Right renal cortex interstitium (tissue), 3 donors: Measurements from ENCODE around the gene MTCL1. TPM values are rescaled to one million over a fixed set of nuclear protein-coding genes. Genes with fewer than 3 reads are reported as not detected.

Experiments used
- DNase-seq, 3 donors: peaks; one replicate each; pipeline ENCODE4 v3.0.0-alpha.2; 2013; ENCODE audit warnings: low read depth in 3 of 3, low spot score in 2 of 3
- polyA plus RNA-seq, 3 donors: library from polyadenylated mRNA; unstranded; fragments of 120-200 nt; gene quantifications; one replicate each; pipeline ENCODE4 v1.2.1, GENCODE V29; 2013; ENCODE audit not compliant: insufficient read length in 3 of 3

Gene MTCL1
- polyA plus RNA-seq, 3 donors: 16.4 to 18.9 (median 18.9) TPM

DNA sequence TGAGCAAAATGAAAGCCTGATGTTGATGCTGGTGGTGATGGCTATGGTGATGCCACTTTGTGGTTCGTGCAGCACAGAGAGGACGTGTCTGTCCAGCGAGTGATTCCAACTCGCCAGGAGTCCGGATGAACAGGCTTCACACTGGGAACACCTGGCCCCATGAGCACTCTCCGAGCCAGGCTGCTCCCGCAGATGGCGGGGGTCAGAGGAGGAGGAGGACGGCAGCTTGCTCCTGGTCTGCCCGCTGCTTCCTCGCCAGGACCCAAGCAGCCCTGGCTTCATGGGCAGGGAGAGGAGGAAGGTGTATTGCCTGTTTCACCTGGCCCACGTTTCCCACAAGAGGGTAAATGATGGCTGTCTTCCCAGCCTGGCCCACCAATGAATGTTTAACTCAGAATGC lies 121.6 kb downstream of the MTCL1 start:
- DNase-seq: no peak

GRCh38 chr18:8828300-8828699 lies 122.9 kb downstream of the MTCL1 start:
- DNase-seq: no peak

DNA sequence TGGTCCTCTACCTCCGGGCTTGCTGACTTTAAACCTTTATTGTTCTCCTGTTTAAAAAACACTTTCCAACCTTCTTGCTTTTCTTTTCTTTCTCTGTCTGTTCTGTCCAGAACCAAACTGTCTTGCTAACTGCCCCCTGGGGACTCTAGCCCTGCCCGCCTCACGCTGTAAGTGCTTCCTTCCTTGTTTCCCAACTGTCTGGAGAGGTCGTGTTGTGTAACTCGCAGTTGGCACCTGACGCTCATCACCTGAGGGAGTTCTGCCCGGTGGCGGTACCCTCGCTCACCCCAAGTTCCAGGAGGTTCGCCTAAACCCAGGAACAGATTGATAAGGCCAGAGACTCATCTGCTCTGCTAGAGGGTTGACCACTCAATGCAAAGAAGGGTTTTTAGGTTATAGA lies 123.4 kb downstream of the MTCL1 start:
- DNase-seq: no peak

DNA sequence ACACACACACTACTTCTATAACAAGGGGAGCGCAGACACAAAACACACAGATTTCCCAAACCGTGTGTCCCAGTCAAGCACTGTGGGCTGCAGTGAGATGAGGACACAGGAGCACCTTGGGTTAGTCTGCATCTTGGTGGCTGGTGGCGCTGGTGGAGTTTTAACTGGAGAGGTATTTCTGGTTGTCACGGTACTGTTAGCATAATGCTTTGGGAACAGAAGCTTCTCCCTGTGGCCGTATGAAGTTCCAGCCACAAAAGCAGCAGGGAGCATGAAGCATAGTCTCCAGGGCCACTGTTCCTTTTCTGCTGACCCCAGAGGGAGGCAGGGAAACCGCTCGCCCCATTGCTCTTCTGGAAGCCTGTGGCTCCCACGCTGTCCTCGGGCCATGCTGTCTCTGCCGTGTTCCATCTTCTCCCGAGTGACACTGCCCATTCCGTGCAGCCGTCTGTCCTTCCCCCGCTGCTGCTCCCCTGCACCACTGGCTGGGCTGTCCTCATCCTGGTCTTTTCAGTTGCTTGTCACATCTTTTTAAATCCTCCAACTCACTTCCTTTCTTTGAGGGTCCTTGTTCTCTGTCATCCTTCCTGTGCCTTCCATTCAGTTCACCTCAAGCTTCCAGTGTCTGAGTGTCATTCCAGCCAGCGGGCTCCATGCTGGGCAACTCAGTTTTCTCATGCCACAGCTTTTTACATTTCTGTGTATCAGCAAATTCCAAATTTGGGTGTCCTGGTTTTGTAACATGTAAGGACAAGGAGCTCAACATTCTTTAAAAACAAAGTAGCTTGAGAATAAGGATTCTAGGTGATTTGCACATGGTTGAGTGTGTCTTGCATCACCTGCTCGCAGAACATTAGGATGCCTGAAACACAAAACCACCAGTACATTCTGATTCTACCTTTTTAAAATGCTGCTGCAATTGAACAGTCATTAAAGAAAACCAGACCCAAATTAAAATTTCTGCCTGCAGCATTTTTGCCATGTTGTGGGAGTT lies 125.0 kb downstream of the MTCL1 start:
- DNase-seq: no peak

GRCh38 chr18:8831112-8831511 lies 125.8 kb downstream of the MTCL1 start:
- DNase-seq: no peak

DNA sequence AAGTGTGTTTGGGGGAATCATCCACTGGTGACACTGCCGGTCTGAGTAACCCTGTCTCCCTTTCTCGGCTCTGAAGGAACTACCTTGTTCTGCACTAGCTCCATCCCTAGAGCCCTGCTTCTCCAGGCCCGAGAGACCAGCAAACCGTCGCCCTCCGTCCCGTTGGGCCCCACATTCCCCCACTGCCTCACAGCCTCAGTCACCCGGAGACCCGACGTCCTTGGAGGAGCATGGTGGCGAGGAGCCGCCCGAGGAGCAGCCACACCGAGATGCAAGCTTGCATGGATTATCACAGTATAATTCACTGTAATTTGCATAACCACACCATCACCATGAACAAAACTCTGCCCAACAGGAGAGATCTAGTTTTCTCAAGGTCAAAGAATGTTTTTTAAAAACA lies 126.2 kb downstream of the MTCL1 start:
- DNase-seq: no peak

- DNase-seq: no peak
Measured at GRCh38 chr18:8833480-8833879, 128.1 kb downstream of the MTCL1 start.

- no peak for DNase-seq
Measured at GRCh38 chr18:8834881-8835280, 129.5 kb downstream of the MTCL1 start.

DNA sequence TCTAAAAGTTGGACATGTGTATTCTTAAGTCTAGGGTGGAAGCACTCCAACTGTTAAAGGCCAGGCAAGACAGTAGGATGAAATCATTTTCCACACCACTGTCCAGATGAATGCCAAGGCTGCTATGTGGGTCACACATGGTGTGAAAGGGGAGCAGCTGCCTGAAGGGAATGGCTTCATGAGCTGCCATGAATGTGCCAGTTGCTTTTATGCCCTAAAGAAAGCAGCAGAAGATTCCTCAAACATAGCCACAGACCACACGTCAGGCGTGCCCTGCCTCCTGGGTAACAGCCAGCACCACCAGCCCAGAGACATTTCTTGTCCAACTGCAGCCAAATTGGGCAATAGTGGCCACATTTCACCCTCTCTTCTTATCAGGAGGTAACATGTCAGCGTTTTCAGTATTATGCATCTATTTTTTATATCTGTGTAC lies 130.2 kb downstream of the MTCL1 start:
- DNase-seq: no peak

DNA sequence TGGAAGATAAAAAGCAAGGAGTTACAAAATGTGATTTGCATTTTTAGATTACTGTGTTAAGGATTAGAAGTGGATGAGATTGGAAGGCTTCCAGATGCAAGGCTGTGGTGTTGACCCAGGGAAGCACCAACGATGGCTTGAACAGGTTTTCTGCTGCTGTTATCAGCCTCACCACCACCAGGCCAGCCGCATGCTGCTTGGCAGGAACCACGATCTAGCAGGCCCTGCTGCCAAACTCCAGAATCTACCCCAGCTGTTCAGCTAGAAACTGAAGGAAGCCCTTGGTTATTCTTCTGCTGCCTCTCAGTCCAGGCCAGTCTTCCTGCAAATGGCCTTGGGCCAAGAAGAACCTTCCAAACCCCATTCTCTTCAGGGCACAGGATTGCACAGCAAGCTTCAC lies 133.9 kb downstream of the MTCL1 start:
- DNase-seq: no peak

DNA sequence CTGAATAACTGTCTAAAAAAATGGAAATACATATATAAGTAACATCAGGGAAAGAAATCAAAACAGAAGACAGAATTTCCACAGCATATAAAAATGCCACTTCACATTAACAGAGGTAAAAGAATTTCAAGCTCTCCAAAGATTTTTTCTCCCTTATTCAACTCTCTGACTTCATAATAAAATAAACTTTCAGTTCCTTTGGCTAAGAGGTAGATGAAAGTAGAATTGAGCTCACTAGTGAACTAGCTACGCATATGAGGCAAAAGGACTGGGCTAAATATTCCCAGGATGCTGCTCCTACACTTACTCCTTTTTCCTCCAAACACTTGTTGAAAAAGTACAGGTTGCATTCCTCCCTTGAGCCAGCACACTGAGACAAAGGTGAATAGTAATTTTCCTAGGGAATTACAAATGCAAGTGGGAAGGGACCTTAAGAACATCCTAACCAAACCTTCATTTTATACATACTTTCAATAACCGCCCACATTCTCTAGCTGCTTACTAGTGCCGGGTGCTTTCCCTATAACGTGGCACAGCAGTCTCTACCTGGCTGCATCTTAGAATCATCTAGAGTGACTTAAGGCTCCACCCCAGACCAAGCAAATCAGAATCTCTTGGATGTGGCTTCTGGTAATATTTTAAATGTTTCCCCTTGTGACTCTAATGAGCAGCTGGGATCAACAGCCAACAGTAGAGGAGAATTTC lies 136.6 kb downstream of the MTCL1 start:
- no peak for DNase-seq

- no peak for DNase-seq
Measured at GRCh38 chr18:8842506-8842905, 137.2 kb downstream of the MTCL1 start.

GRCh38 chr18:8843005-8843404 lies 137.6 kb downstream of the MTCL1 start:
- DNase-seq: no peak

DNA sequence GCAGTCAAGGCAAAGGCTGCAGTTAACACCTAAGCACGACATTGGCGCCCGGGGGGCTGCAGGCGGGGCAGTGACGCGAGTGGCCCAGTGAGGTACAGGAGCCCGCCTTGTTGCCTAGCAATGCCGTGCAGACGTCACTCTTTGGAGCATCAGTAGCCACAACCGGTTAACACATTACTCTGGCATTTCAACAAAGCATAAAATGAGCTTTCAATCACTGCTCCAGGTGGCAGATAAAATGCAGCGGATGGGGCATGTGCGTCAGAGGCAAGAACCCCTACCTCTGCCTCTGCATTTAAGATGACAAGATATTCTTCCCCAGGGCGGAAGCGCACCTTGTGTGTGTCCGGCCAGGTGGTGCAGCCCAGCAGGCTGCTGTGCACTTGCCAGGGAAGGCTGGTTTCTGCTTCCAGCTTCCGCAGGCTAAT lies 139.4 kb downstream of the MTCL1 start:
- no peak for DNase-seq

- DNase-seq: no peak
Measured at GRCh38 chr18:8845506-8845905, 140.2 kb downstream of the MTCL1 start.

- DNase-seq: no peak
Measured at GRCh38 chr18:8847066-8847755, 141.9 kb downstream of the MTCL1 start.

DNA sequence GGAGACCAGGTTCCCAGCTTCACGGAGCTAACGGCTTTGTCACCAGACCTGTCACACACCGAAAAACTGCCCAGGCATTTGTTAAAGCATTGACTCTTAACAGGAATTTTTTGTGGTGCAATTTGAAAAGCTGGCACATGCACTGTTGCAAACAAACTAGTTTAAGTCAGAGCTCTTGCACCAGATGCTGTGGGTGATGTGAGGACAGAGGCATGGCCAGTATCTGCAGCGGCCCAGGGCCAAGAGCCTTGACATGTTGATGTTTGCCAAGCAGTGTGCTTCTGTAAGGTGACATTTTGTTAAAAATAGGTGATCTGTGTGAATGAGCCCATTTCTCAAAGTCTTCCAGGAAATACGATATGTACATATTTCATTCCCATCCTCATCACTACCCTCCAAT lies 142.5 kb downstream of the MTCL1 start:
- DNase-seq: no peak

- DNase-seq: no peak
Measured at GRCh38 chr18:8848541-8848940, 143.2 kb downstream of the MTCL1 start.

GRCh38 chr18:8849696-8850095 lies 144.3 kb downstream of the MTCL1 start:
- DNase-seq: no peak

- no peak for DNase-seq
Measured at GRCh38 chr18:8851659-8852058, 146.3 kb downstream of the MTCL1 start.

DNA sequence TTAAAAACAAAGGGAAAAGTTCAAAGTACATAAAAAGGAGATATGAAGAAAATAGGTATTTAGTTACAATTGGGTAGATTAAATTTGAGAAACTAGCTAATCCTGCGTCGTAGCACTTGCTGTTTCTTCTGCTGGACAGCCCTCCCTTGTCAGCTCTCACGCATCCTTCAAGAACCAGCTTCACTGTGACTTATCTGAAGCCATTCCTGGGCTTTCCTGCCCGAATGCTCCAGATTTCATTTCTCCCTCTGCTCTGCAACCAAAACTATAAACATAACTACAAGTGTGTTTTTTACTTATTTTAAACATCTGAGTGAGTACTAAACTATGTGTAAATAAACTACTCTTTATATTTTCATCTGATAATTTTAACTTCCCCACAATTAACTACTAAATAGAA lies 149.2 kb downstream of the MTCL1 start:
- no peak for DNase-seq
